Loucy (cell line): ENCODE data around the gene ODF4.

ENCODE experiments used
- H2AFZ ChIP-seq: fragments of 200-600 bp; sonication (generic); 2 replicates; pipeline ENCODE4 v1.6.0; 2016; ENCODE audit warnings: antibody characterized with exemption, mild to moderate bottlenecking, low read length, moderate library complexity
- H3F3A ChIP-seq: fragments of 200-600 bp; 2 replicates; pipeline ENCODE4 v1.6.0; 2016; ENCODE audit warnings: antibody characterized with exemption, low read depth, mild to moderate bottlenecking
- H3K27me3 ChIP-seq: fragments of 200-600 bp; sonication (generic); 2 replicates; pipeline ENCODE4 v1.6.1; 2014; ENCODE audit warnings: low read length, mild to moderate bottlenecking; ENCODE audit not compliant: insufficient read depth, poor library complexity, severe bottlenecking
- H3K36me3 ChIP-seq: fragments of 200-600 bp; sonication (generic); 2 replicates; pipeline ENCODE4 v1.6.1; 2016; ENCODE audit warnings: low read length; ENCODE audit not compliant: insufficient read depth
- H3K4me1 ChIP-seq: fragments of 200-600 bp; sonication (generic); 2 replicates; pipeline ENCODE4 v1.5.1; 2014; ENCODE audit warnings: low read length, mild to moderate bottlenecking; ENCODE audit not compliant: insufficient read depth, poor library complexity, severe bottlenecking
- H3K4me2 ChIP-seq: fragments of 200-600 bp; sonication (generic); 2 replicates; pipeline ENCODE4 v1.6.0; 2014; ENCODE audit warnings: antibody characterized with exemption, low read length, low read depth, mild to moderate bottlenecking; ENCODE audit not compliant: poor library complexity, severe bottlenecking
- H3K4me3 ChIP-seq: fragments of 200-600 bp; sonication (generic); 2 replicates; pipeline ENCODE4 v1.5.1; 2014; ENCODE audit warnings: low read length, mild to moderate bottlenecking, mixed read lengths; ENCODE audit not compliant: poor library complexity, severe bottlenecking
- H3K79me2 ChIP-seq: fragments of 200-600 bp; sonication (generic); 2 replicates; pipeline ENCODE4 v1.6.1; 2014; ENCODE audit warnings: low read length; ENCODE audit not compliant: insufficient read depth
- H3K9ac ChIP-seq: fragments of 200-600 bp; sonication (generic); 2 replicates; pipeline ENCODE4 v1.6.0; 2014; ENCODE audit warnings: mild to moderate bottlenecking, low read depth, low read length, moderate library complexity; ENCODE audit not compliant: poor library complexity, severe bottlenecking
- H3K9me2 ChIP-seq: fragments of 200-600 bp; sonication (generic); replicated peaks from 2 replicates; pipeline ENCODE4 v1.6.1; 2016; ENCODE audit warnings: low read depth, low read length, mixed read lengths
- H3K9me3 ChIP-seq: fragments of 200-600 bp; sonication (generic); 2 replicates; pipeline ENCODE4 v1.6.1; 2014; ENCODE audit warnings: mild to moderate bottlenecking, antibody characterized with exemption, low read length, low read depth; ENCODE audit not compliant: insufficient read depth
- H4K20me1 ChIP-seq: fragments of 200-600 bp; sonication (generic); 2 replicates; pipeline ENCODE4 v1.6.0; 2014; ENCODE audit warnings: antibody characterized with exemption, low read length, mild to moderate bottlenecking; ENCODE audit not compliant: insufficient read depth, poor library complexity, severe bottlenecking
- CTCF ChIP-seq: fragments of 200-600 bp; sonication (generic); conservative IDR thresholded peaks from 2 replicates; pipeline ENCODE4 v1.5.1; 2014; ENCODE audit warnings: mild to moderate bottlenecking, antibody characterized with exemption, low read length
- EZH2phosphoT487 ChIP-seq: fragments of 200-600 bp; IDR thresholded peaks from 2 replicates; pipeline ENCODE4 v1.6.1; 2018; ENCODE audit warnings: antibody characterized with exemption, mild to moderate bottlenecking, moderate library complexity, borderline replicate concordance

The ODF4 gene

DNA sequence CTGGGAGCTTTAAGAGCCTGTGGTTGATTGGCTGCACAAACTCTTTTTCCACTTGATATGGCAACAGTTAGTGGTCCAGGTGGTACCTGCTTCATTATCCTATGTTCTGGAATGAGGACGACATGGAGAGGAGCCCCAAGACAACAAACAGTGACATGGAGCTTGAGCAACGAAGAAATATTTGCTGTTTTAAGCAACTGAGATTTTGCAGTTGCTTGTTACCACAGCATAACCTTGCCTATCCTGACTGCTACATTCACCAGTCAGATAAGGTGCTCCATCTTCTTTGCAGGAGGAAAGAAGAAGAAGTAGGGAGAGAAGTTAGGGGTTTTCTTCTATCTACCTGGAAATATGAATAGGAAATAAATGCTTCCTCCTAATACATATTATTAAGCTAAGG lies 7.5 kb upstream of the ODF4 start:
- H3K79me2 ChIP-seq = no peaks in the 10 kb centered on the region
- no peaks in the 10 kb centered on the region for H4K20me1 ChIP-seq
- no peaks in the 10 kb centered on the region for H3K9me3 ChIP-seq
- H3K4me3 ChIP-seq = no peak overlapping the region
- no peak overlapping the region for H3K9ac ChIP-seq
- no peak overlapping the region for H3K4me2 ChIP-seq
- no peaks in the 10 kb centered on the region for H3K9me2 ChIP-seq
- 0 out of 2 replicates have a peak overlapping the region, but pooled peaks have one; percentile 27 for H2AFZ ChIP-seq
- H3K27me3 ChIP-seq = no peaks in the 10 kb centered on the region
- no peaks in the 10 kb centered on the region for H3K4me1 ChIP-seq
- H3K36me3 ChIP-seq = no peaks in the 10 kb centered on the region
- no peak for TF ChIP-seq EZH2phosphoT487
- TF ChIP-seq CTCF = no peak
- H3F3A ChIP-seq = no peaks in the 10 kb centered on the region

DNA sequence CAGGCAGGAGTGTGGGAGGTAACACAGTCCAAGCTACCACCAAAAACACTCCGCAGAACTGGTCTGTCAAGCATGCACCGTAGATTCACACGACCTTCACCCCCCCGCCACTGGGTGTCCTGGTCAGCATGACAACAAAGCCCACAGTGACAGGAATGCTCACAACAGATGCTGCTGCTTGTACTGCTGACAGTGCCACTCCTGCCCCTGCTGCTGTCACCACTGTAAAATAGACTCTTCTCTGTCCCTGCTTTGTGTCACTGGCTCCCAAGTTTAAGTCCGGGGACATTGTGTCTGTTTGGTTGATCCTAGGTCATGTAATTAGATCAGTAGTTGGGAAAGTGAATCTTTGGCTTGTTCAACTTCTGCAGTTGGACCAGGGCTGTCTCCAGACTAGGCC lies 7.0 kb upstream of the ODF4 start:
- no peak for TF ChIP-seq CTCF
- no peak for TF ChIP-seq EZH2phosphoT487
- H3K4me3 ChIP-seq = no peak overlapping the region
- H2AFZ ChIP-seq = no peak overlapping the region

DNA sequence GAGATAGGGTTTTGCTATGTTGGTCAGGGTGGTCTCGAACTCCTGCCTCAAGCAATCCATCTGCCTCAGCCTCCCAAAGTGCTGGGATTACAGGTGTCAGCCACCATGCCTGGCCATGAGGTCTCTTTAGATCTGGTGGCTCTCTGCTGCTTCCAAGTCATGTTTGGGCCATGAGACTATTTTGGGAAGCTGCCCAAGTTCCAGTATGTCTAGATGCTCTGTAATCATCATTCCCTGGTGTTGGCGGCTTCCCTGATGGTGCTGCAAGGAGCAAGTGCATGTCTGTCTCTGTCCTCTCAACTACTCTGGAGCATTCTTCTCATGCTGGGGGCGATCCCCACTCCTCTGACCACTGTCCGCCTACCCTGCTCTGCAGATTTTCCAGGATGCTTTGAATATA lies 6.4 kb upstream of the ODF4 start:
- H3K9me2 ChIP-seq = no peaks in the 10 kb centered on the region
- no peaks in the 10 kb centered on the region for H3K79me2 ChIP-seq
- no peak overlapping the region for H2AFZ ChIP-seq
- H3K4me3 ChIP-seq = no peak overlapping the region
- H4K20me1 ChIP-seq = no peaks in the 10 kb centered on the region
- H3K36me3 ChIP-seq = no peaks in the 10 kb centered on the region
- no peaks in the 10 kb centered on the region for H3K4me1 ChIP-seq
- H3F3A ChIP-seq = no peaks in the 10 kb centered on the region
- H3K9me3 ChIP-seq = no peaks in the 10 kb centered on the region
- no peak overlapping the region for H3K9ac ChIP-seq
- H3K4me2 ChIP-seq = no peak overlapping the region
- no peaks in the 10 kb centered on the region for H3K27me3 ChIP-seq
- no peak for TF ChIP-seq CTCF
- no peak for TF ChIP-seq EZH2phosphoT487

More for the DNA sequence above, 7.0 kb upstream of the ODF4 start:
- Histone ChIP-seq H3K27me3 (no peaks in the 10 kb centered on the region), H3K4me1 (no peaks in the 10 kb centered on the region), H3K9me3 (no peaks in the 10 kb centered on the region), H3K79me2 (no peaks in the 10 kb centered on the region), H3K9ac (no peak overlapping the region), H3F3A (no peaks in the 10 kb centered on the region), H4K20me1 (no peaks in the 10 kb centered on the region), H3K36me3 (no peaks in the 10 kb centered on the region), H3K9me2 (no peaks in the 10 kb centered on the region), H3K4me2 (no peak overlapping the region)
